Stimulated activated CD8-positive, alpha-beta memory T cell treated with anti-CD3 and anti-CD28 coated beads, Interleukin-7, amount 100 ng/mL, for 24 hours (primary cell): ENCODE measurements around the gene OR2AG1.

ENCODE experiments used
- DNase-seq: peaks from one replicate; pipeline ENCODE4 v3.0.0-alpha.2; 2020; ENCODE audit warnings: low read depth

OR2AG1 gene, protein sequence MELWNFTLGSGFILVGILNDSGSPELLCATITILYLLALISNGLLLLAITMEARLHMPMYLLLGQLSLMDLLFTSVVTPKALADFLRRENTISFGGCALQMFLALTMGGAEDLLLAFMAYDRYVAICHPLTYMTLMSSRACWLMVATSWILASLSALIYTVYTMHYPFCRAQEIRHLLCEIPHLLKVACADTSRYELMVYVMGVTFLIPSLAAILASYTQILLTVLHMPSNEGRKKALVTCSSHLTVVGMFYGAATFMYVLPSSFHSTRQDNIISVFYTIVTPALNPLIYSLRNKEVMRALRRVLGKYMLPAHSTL

DNA sequence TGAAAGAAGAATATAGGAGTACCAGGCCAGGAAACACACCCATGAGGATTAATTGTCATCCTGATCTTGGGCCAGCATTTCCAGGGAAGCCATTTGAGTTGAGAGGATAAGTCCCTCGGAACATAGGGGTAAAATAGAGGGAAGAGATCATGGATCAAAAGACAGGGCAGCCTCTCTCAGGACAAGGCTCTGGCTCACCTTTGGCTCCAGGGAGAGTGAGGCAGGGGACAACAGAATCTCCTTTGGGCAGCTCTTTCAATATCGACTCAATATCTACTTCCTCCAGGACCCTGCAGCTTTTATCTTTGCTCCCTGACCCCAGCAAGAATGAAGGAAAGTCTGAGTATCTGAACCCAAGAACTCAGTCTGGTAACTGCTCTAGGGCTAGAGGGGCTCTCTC, at the start of gene OR2AG1:
TSS of gene OR2AG1 (plus strand) at position 301 of the 400 bp plus-strand sequence. CDS start 2,018 bp downstream, outside the sequence.
- DNase-seq, result no peak

DNA sequence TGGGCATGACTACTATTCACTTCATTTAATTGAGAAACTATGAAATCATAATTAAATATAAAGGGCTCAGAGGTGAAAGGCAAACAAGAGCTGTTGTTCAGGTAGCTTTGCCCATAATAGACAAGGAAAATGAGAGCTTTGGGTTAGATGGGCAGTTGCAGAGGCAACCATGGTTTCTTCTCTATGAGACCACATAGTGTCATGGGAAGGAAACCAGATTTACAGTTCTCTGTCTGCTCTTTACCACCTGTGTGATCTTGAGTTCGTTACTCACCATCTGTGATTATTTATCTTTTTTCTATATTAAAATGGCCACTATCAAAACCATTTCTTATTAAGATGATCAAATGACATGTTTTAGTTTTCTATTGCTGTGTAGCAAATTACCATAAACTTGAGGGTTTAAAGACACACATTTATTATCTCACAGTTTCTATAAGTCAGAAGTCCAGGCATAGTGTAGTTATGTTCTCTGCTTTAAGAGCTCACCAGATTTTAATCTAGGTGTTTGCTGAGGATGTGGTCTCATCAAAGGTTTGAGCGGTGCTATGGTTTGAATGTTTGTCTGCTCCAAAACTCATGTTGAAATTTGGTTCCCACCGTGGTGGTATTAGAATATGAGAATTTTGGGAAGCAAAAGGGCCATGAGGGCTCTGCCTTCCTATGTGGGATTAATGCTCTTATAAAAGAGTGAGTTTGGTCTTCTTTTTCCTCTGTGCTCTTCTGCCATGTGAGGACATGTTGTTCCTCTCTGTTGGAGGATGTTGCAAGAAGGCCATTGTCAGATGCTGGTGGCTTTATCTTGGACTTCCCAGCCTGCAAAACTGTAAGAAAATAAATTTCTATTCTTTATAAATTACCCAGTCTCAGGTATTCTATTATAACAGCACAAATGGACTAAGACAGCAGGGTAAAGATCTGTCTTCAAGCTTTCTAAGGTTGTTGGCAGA, 49.2 kb upstream of the OR2AG1 start:
- no peak for DNase-seq

DNA sequence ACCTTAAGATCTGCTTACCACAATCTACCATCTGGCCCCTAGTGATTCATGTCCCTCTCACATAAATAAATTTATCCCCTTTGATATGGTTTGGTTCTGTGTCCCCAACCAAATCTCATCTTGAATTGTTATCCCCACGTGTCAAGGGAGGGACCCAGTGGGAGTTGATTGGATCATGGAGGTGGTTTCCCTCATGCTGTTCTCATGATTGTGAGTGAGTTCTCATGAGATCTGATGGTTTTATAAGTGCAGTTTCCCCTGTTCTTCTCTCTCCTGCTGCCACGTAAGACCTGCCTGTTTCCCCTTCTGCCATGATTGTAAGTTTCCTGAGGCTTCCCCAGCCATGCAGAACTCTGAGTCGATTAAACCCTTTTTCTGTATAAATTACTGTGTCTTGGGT, 48.2 kb upstream of the OR2AG1 start:
- no peak for DNase-seq

DNA sequence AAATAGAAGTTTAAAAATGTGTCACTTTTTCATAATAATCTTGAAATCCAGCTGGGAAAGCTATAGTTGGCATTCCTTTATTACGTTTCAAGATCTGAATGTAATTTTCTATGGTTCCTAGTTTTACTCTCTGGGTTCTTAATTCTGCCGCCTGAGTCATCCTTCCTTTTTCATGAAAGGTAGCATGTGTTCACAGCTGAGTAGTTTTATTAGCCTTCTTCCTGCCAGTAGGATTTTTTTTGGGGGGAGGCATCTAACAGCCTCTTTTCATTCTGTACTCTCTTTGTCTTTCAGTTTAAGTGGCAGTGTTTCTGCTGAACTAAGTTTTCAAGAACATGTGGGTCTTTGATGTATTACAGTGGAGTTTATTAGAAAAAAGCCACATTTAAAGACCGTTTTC, 47.5 kb upstream of the OR2AG1 start:
- DNase-seq, result no peak

DNA sequence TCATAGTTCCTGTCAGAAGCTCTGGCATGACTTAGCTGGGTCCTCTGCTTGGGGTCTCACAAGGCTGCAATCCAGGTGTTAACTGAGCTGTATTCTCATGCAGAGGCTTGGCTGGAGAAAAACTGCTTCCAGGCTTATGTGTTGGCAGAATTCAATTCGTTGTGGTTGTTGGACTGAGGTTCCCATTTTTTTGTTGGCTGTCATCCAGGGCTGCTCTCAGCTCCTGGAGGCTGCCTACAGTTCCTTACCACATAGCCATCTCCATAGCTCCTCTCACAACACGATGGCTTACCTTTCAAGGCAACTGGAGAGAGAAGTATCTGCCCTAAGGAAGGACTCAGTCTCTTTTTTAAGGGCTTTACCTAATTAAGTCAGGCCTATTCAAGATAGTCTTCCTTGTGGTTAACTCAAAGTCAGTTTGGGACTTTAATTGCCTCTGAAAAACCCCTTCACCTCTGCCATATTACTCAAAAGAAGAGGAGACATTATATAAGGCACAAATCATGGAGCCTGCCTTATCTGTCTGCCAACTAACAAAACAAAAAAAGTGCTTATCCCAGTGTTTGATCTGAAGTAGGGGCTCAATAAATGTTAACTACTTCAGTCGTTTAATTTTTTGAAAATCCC, 46.2 kb upstream of the OR2AG1 start:
- no peak for DNase-seq

DNA sequence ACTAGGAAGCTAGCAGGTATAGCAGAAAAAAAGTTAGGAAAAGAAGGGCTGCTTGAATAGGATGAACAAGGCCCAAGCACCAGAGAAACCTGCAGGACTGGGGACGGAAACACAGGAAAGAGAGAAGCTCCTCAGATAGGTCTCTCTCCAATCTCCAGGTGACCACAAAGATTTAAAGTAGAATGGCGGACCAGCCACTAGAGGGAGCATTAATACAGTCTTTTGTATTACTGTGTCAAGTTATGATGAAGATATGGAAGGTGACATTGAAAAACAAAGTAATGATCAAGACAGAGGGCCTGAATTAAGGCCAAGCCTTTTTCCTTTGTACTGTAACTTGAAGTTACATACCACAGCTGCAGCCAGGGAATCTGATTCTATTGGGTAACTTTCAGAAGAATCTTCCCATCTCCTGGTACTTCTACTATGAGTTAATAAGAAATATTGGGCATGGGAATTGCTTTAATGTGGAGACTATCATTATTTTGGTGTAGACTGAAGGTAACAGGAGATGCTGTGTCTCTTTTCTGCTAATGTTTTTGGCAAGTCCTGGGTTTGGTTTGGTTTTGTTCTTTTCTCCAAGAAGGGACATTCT, 44.9 kb upstream of the OR2AG1 start:
- DNase-seq, result peak; percentile 22

DNA sequence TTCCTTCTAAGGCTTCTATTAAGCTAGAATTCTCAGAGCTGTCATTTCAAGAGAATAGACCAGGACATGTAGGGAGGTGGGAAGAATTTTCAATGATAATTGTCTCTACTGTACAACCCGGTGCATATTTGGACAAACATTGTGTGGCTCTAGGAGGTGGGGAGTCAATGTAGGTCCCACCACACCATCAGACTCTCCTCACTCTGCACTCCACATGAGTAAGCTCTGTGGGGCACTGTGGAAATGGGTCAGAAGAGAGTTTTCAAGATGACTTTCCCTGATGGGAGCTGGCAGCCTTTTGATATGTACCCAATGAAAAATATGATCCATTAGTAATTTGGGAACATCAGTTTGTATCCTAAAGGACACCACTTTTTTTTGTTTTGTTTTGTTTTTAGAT, 44.2 kb upstream of the OR2AG1 start:
- DNase-seq, result no peak

DNA sequence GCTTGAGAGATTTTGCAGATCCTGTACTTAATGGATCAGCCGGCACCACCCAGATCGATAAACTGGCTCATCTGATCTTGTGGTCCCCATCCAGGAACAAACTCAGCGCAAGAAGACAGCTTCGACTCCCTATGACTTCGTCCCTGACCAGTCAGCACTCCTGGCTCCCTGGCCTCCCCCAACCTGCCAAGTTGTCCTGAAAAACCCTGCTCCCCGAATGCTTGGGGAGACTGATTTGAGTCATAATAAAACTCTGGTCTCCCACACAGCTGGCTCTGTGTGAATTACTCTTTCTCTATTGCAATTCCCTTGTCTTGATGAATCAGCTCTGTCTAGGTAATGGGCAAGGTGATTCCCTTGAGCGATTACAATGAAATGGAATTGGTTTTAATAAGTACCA, 40.6 kb upstream of the OR2AG1 start:
- no peak for DNase-seq

DNA sequence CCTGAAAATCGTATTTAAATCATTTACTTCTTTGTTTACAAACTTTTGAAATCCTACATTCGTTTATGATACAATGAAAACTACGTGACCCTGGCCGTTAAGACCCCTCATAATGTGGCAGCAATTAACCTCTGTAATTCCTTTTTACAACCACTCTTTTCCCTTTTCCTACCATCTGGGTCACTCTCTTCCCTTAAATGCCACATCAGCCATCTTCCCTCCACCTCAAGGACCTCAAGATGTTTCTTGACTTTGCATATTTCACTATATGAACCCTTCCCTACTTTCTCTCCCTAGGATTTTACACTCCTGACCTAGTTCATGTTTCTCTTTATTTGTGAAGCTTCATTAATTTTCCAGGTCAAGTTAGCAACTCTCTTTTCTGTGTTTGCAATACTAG, 37.8 kb upstream of the OR2AG1 start:
- no peak for DNase-seq

DNA sequence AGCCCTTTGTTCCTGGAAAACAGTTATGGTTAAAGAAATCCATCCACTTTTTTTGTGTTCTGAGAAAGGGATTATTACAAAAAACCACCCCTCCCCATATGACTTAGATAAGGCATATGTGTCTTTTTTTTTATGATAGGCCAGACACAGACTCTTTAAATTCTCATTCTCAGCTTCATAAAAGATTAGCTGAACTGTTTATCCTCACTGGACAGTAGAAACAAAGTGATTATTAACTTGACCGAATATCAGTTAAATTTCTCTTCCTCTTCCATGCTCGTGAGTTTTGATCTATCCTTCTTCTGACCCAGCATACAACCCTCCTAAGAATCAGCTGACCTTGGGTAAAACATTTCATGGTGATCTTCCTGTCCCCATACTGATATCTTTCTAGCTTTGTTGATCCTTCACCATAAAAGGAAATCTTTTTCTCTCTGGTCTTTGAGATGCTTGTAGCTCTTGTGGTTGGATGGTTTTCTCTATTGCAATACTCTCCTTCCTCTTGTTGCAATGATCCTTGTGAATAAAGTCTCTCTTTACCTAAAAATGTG, 37.3 kb upstream of the OR2AG1 start:
- DNase-seq, result no peak

DNA sequence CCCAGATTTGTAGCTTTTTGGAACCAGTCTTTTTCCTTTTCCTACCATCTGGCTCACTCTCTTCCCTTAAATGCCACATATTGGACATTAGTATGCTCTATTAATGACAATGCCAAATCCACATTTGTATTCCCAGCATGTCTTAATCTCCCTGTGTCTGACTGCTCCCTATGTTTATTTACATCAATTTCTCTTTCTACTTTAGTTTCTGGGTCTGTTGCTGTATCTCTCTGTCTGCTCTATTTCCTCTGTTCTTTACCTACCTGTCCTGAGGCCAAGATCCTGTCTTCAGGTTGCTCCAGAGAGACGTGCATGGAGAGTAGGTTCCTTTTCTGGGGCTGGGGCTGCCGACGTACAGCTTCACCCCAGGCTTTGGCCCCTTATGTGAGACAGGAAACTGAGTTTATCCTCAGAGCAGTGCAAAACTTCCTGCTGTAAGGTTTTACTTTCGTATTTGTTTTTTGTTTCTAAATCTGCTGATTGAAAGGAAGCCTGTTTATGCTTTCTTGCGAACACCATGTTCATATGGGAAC, 36.7 kb upstream of the OR2AG1 start:
- no peak for DNase-seq

DNA sequence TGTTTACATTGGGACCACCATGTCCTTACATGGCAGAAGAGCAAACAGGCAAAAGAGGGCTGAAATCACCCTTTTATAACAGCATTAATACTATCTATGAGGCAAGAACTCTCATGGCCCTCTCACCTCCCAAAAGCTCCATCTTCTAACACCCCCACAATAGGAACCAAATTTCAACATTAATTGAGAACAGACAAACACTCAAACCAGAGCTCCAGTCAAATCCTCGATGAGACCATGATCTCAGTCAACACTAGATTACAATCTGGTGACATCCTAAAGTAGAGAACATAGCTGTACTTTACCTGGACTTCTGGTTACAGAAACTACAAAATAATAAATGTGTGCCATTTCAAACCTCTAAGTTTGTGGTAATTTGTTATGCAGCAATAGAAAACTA, 36.2 kb upstream of the OR2AG1 start:
- DNase-seq, result no peak

DNA sequence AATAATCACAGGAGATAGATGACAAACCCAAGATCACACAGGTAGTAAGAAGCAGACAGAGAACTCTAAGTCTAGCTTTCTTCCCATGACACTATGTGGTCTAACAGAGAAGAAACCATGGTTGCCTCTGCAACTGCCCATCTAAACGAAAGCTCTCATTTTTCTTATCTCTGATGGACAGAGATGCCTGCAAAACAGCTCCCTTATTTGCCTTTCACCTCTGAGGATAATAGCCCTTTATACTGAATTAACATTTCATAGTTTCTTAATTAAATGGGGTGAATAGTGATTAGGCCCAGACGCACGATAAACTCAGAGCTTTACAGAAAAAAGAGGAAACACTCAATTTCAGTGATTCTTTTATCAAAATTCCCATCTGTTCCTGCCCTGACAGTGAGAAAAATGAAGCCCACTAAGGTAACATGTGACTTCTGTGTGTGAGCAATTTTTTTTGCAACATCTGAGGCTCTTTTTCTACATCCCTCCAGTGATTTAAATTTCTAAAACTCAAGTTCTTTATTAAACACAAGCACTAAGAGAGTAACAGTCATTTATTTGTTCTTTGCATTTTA, 35.6 kb upstream of the OR2AG1 start:
- DNase-seq, result no peak

DNA sequence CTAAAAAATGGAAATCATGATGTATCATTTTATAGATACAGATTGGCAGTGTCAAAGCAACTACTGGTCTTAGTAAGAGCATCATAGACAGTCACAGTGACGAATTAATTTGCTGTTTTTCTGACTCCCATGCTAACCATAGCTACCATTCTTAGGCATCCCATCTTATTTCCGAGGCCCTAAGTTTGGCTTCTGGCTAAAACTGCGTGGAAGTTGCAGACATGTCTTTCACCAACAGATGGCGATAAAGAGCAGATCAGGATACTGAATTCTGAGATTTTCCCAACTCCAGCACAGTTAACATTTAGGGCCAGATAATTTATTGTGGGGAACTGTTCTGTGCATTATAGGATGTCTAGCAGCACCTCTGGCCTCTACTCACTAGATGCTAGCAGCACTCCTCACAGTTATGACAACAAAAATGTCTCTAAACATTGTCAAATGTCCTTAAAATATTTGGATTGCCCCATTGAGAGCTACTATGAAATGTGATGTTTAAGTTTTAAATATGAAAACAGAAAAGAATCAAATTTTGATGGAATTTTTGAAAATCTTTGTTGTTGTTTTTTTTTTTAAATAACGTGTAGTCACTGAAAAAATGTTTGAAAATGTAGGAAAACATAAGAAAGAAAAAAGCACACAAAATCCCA, 27.4 kb upstream of the OR2AG1 start:
- DNase-seq, result no peak

DNA sequence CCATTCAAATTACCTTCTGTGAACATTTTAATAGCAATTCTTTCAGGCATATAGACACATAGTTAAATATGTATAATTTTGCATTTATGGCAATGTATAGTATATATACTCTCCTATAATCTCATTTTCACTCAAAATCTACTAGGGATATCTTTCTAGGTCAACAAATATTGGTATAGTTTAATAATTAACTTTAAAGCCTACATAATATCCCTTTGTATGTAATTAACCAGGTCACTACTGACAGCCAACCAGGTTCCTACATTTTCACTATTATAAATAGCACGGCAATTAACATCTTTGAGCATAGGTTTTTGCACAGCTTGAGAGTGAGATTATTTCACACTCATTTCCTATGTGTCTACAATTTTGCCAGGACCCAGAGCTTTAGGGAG, 26.9 kb upstream of the OR2AG1 start:
- DNase-seq, result no peak

DNA sequence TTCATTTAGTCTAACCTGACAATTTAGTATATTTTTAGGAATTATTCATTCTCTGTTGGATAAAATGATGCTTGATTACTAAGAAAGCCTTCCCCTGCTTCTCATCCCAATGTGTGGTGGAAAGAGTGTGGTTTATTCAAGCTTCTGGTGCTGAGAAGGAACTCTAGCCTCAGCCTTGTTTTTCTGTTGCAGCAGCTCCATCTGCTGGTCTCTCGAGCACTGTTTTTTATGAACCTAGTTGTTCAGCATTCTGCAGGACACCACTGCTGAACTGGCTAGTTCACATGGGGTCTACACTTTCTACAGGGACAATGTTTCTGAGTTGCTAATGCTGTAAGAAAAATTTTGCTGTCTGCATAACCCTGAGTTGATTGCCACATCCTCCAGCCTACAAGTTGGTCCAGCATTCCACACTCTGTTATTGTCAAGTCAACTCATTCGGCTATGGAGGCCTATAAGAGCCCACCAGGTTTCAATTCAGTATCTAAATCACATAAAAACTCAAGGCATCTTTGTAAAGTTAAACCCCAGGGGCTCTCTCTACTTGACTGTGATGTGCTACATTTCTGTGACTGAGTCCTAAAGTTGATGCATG, 25.4 kb upstream of the OR2AG1 start:
- peak; percentile 25 for DNase-seq

DNA sequence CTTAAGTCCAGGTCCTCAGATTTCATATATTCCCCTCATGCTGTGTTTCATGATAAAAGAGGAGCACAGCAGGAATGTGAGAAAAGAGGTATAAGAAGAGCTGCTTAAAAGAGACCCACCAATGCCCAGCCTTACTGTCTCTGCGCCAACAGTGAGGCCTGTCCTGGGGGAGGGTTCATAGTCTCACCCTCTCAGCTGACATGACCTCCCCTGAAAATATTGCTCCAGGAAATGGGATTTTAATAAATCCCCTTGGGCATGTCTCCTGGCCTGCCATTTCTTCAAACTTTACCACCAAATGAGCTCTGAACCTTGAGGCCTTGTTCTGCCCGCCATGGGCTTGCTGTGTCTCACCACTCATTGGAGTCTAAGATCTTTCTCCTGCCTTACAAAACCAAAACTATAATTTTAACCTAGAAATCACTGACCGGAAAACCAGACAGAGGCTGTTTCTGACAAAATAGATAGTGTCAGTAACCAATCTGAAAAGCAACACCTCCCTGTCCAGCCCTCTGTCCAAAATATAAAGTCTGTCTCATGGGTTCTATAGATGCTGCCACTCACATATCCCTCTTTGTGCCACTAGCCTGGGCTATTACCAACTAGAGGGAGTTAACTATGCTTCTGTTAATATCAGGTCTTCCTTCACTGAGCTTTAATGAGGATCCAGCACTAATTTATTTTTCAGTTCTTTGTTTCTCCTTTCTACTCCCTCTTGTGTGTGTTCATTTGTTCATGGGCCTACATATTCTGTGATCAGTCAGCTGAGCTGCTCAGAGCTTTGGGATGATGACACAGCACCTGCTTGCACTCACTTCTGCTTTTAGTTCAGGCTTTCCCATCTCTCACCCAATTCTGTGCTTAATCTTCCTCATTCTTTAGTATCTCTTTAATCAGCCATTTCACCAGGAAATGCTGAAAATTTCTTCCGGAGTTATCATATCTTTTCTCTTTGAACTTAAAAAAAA, 10.6 kb upstream of the OR2AG1 start, which contains the start of gene OR2AG2:
TSS of gene OR2AG2 (minus strand) at position 51 of the 968 bp plus-strand sequence. CDS start 3,019 bp downstream, outside the sequence.
- DNase-seq, result no peak

DNA sequence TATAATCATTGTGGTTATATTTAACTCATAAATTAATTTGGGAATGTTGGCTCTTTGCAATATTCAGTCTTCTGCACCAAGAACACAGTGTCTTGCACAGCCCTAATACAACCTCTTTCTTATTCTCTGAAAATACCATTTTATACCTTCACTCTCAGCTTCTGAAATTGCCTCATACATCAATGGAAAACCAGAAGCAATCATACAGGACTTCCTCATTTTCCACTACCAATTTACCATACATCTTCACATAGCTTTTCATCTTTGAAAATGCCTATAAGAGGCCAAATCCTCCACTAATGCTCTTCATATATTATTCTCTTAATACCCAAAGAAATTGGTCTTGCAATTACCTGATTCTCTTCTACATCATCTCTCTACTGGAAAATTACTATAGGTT, 4.3 kb upstream of the OR2AG1 start:
- no peak for DNase-seq

DNA sequence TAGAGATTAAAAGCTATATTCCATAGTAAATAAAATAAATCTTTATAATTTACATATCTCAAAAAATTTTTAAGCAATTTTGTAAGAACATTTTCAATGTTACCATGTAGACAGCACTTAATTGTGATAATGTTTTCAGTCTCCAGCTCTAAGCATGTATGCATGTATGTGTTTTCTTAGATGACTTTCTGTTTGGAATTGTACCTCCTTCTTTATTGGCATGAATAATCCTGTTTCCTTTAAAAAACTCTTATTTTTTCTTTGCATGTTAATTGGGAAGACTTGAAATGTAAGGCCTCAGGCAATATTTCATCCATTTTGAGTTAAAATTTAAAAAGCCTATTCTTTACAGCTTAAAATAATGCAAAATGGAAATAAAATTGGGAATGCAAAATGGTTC, 2.0 kb upstream of the OR2AG1 start:
- no peak for DNase-seq
